Neuronal stem cell (in vitro differentiated cells): Measurements from ENCODE around the gene UMAD1.

Experiments
- DNase-seq: peaks from one replicate; pipeline ENCODE4 v3.0.0-alpha.2; 2013; ENCODE audit warnings: low spot score
- H2AFZ ChIP-seq: one replicate; pipeline ENCODE4 v1.6.1; 2013; ENCODE audit warnings: mild to moderate bottlenecking, low read length, inconsistent platforms
- H2AK5ac ChIP-seq: 2 replicates; pipeline ENCODE4 v1.6.1; 2013; ENCODE audit warnings: low read depth, mild to moderate bottlenecking, inconsistent platforms, low read length, moderate library complexity, mixed read lengths
- H2BK120ac ChIP-seq: 2 replicates; pipeline ENCODE4 v1.6.1; 2013; ENCODE audit warnings: low read depth, mild to moderate bottlenecking, inconsistent platforms, low read length, moderate library complexity, mixed read lengths
- H2BK12ac ChIP-seq: one replicate; pipeline ENCODE4 v1.6.1; 2013; ENCODE audit warnings: low read length, inconsistent platforms
- H2BK15ac ChIP-seq: 2 replicates; pipeline ENCODE4 v1.6.1; 2013; ENCODE audit warnings: mild to moderate bottlenecking, low read length, inconsistent platforms, mixed read lengths
- H2BK5ac ChIP-seq: one replicate; pipeline ENCODE4 v1.6.1; 2013; ENCODE audit warnings: inconsistent platforms, mild to moderate bottlenecking, low read length, moderate library complexity
- H3K14ac ChIP-seq: one replicate; pipeline ENCODE4 v1.6.1; 2013; ENCODE audit warnings: low read length, inconsistent platforms
- H3K18ac ChIP-seq: 2 replicates; pipeline ENCODE4 v1.6.1; 2013; ENCODE audit warnings: low read length, inconsistent platforms
- H3K23ac ChIP-seq: 2 replicates; pipeline ENCODE4 v1.6.1; 2013; ENCODE audit warnings: low read depth, mild to moderate bottlenecking, mixed read lengths, low read length, inconsistent platforms; ENCODE audit not compliant: poor library complexity
- H3K27ac ChIP-seq: replicated peaks from 3 replicates; pipeline ENCODE4 v1.5.1; 2013; ENCODE audit warnings: low read length, inconsistent platforms
- H3K27me3 ChIP-seq, 3 experiments: 2 replicates each; pipeline ENCODE4 v1.6.1; 2013; ENCODE audit warnings: low read length in 3 of 3, mild to moderate bottlenecking in 2 of 3, inconsistent platforms in 1 of 3, low read depth in 1 of 3, mixed read lengths in 1 of 3, moderate library complexity in 1 of 3; ENCODE audit not compliant: control insufficient read depth in 3 of 3, insufficient read depth in 3 of 3
- H3K36me3 ChIP-seq, 2 donors: replicated peaks in 1 of 2; 2 replicates each; pipeline ENCODE4 v1.6.1; 2013; ENCODE audit warnings: low read length in 2 of 2; ENCODE audit not compliant: control insufficient read depth in 2 of 2, insufficient read depth in 2 of 2
- H3K4ac ChIP-seq: 2 replicates; pipeline ENCODE4 v1.6.1; 2013; ENCODE audit warnings: inconsistent platforms, mild to moderate bottlenecking, low read length, moderate library complexity
- H3K4me1 ChIP-seq, 2 donors: 1 replicate in 1 of 2; 2 replicates in 1 of 2; pipeline ENCODE4 v1.6.1; 2013; ENCODE audit warnings: low read length in 2 of 2, low read depth in 1 of 2; ENCODE audit not compliant: control insufficient read depth in 2 of 2, insufficient read depth in 1 of 2
- H3K4me2 ChIP-seq: one replicate; pipeline ENCODE4 v1.6.1; 2013; ENCODE audit warnings: mild to moderate bottlenecking, low read length, inconsistent platforms; ENCODE audit not compliant: insufficient read depth, poor library complexity, severe bottlenecking
- H3K4me3 ChIP-seq, 2 donors: 2 replicates each; pipeline ENCODE4 v1.5.1; 2013; ENCODE audit warnings: low read length in 2 of 2, mild to moderate bottlenecking in 2 of 2, inconsistent platforms in 1 of 2, moderate library complexity in 1 of 2
- H3K79me1 ChIP-seq: one replicate; pipeline ENCODE4 v1.6.1; 2013; ENCODE audit warnings: low read depth, mild to moderate bottlenecking, inconsistent platforms, low read length, moderate library complexity
- H3K9ac ChIP-seq: one replicate; pipeline ENCODE4 v1.6.1; 2013; ENCODE audit warnings: mild to moderate bottlenecking, low read depth, low read length, inconsistent platforms; ENCODE audit not compliant: poor library complexity
- H3K9me3 ChIP-seq, 2 donors: replicated peaks in 1 of 2; 2 replicates each; pipeline versions ENCODE3 to v1.6.1; 2013; ENCODE audit warnings: low read length in 2 of 2, mild to moderate bottlenecking in 2 of 2, inconsistent platforms in 1 of 2, low read depth in 1 of 2, mixed read lengths in 1 of 2, moderate library complexity in 1 of 2; ENCODE audit not compliant: control insufficient read depth in 2 of 2, insufficient read depth in 1 of 2
- H4K8ac ChIP-seq: one replicate; pipeline ENCODE4 v1.6.1; 2013; ENCODE audit warnings: low read depth, mild to moderate bottlenecking, inconsistent platforms, low read length, moderate library complexity
- H4K91ac ChIP-seq: one replicate; pipeline ENCODE4 v1.6.1; 2013; ENCODE audit warnings: low read length, low read depth, mild to moderate bottlenecking, inconsistent platforms; ENCODE audit not compliant: poor library complexity
- WGBS, 2 donors: extraction: QIAGEN DNeasy Blood & Tissue Kit; methylation state at CpG; one replicate each; pipeline ENCODE4 v1.1.7; 2013; ENCODE audit warnings: missing lambda C conversion rate in 2 of 2, mixed read lengths in 1 of 2; ENCODE audit not compliant: insufficient read length in 2 of 2, insufficient replicate concordance in 1 of 2; ENCODE audit errors: extremely low coverage in 2 of 2; 5-methylcytosine and 5-hydroxymethylcytosine counted together

The UMAD1 gene

DNA sequence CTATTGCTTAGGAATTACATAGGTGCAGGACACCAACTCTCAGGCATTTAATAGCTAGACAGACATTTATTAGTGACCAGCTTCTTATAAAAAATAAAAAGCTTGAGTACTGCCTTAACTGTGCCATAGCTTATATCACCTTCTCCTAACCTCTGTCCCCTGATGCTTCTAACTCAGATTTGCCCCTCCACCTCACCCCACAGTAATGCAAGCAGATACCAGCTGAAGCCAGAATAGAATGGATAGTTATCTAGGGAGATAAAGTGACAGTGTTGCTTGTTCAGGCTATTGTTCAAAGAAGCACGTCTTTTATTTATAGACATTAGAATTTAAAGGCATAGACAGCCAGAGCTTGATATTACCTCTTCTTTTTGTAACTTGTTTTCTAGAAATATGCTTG lies 228.5 kb downstream of the UMAD1 start:
- Histone ChIP-seq H3K79me1 (no peaks in the 10 kb centered on the region), H2BK5ac (no peak overlapping the region), H3K4me1 (peaks cover 1 to 11% of the 10 kb centered on the region in 2 donors), H3K27me3 (no peaks in the 10 kb centered on the region), H3K36me3 (no peaks in the 10 kb centered on the region), H2BK120ac (no peak overlapping the region), H3K4me3 (no peak overlapping the region), H2BK15ac (no peak overlapping the region), H3K14ac (no peak overlapping the region), H3K4ac (no peak overlapping the region), H4K8ac (no peak overlapping the region), H3K27ac (no peak overlapping the region), H2AK5ac (no peak overlapping the region), H4K91ac (no peak overlapping the region), H3K9me3 (no peaks in the 10 kb centered on the region), H3K4me2 (no peak overlapping the region), H2BK12ac (no peak overlapping the region), H3K9ac (no peak overlapping the region), H3K23ac (no peak overlapping the region), H2AFZ (peak overlapping the region; percentile 54), H3K18ac (no peak overlapping the region)
- DNase-seq = no peak
- WGBS, 2 donors = no CpG with 5 or more reads among the region's 1 CpG

GRCh38 chr7:7869651-7870050 lies 229.1 kb downstream of the UMAD1 start:
- H3K4ac ChIP-seq = no peak overlapping the region
- no peak overlapping the region for H3K4me2 ChIP-seq
- H2BK12ac ChIP-seq = no peak overlapping the region
- no peak overlapping the region for H4K91ac ChIP-seq
- no peak overlapping the region for H4K8ac ChIP-seq
- no peaks in the 10 kb centered on the region for H3K79me1 ChIP-seq
- no peak overlapping the region for H3K9ac ChIP-seq
- H3K27ac ChIP-seq = no peak overlapping the region
- no peaks in the 10 kb centered on the region for H3K9me3 ChIP-seq
- H2BK5ac ChIP-seq = no peak overlapping the region
- H3K36me3 ChIP-seq = no peaks in the 10 kb centered on the region
- H3K23ac ChIP-seq = no peak overlapping the region
- WGBS, 2 donors = no CpG with 5 or more reads among the region's 3 CpGs
- no peak overlapping the region for H3K18ac ChIP-seq
- no peak overlapping the region for H2AFZ ChIP-seq
- H3K27me3 ChIP-seq = no peaks in the 10 kb centered on the region
- no peak overlapping the region for H2BK15ac ChIP-seq
- DNase-seq = no peak
- no peak overlapping the region for H3K14ac ChIP-seq
- H3K4me1 ChIP-seq = peaks cover 1 to 11% of the 10 kb centered on the region in 2 donors
- no peak overlapping the region for H2BK120ac ChIP-seq
- H3K4me3 ChIP-seq = no peak overlapping the region
- H2AK5ac ChIP-seq = no peak overlapping the region

- Histone ChIP-seq H3K27me3 (no peaks in the 10 kb centered on the region), H3K27ac (no peak overlapping the region), H4K8ac (no peak overlapping the region), H2AK5ac (no peak overlapping the region), H2BK12ac (no peak overlapping the region), H2AFZ (no peak overlapping the region), H3K4me2 (no peak overlapping the region), H3K4me3 (no peak overlapping the region), H3K79me1 (no peaks in the 10 kb centered on the region), H3K23ac (no peak overlapping the region), H3K18ac (no peak overlapping the region), H3K4me1 (peaks cover 1 to 11% of the 10 kb centered on the region in 2 donors), H3K14ac (no peak overlapping the region), H4K91ac (no peak overlapping the region), H3K36me3 (no peaks in the 10 kb centered on the region), H3K9me3 (no peaks in the 10 kb centered on the region), H2BK5ac (no peak overlapping the region), H3K9ac (no peak overlapping the region), H3K4ac (no peak overlapping the region), H2BK120ac (no peak overlapping the region), H2BK15ac (no peak overlapping the region)
- DNase-seq = no peak
- WGBS, 2 donors = no CpG with 5 or more reads among the region's 1 CpG
Observed at GRCh38 chr7:7870555-7870954, 230.0 kb downstream of the UMAD1 start.

- no peaks in the 10 kb centered on the region for H3K36me3 ChIP-seq
- no CpG with 5 or more reads among the region's 1 CpG for WGBS, 2 donors
- no peaks in the 10 kb centered on the region for H3K4me1 ChIP-seq
- no peak overlapping the region for H3K18ac ChIP-seq
- H2AFZ ChIP-seq = no peak overlapping the region
- no peak for DNase-seq
- H3K9ac ChIP-seq = no peak overlapping the region
- no peak overlapping the region for H4K8ac ChIP-seq
- no peak overlapping the region for H2BK120ac ChIP-seq
- H3K4me2 ChIP-seq = no peak overlapping the region
- no peak overlapping the region for H3K27ac ChIP-seq
- H3K9me3 ChIP-seq = no peaks in the 10 kb centered on the region
- H3K4me3 ChIP-seq = no peak overlapping the region
- no peak overlapping the region for H3K23ac ChIP-seq
- no peak overlapping the region for H2BK12ac ChIP-seq
- no peaks in the 10 kb centered on the region for H3K27me3 ChIP-seq
- no peak overlapping the region for H3K14ac ChIP-seq
- H2BK5ac ChIP-seq = no peak overlapping the region
- no peaks in the 10 kb centered on the region for H3K79me1 ChIP-seq
- no peak overlapping the region for H2AK5ac ChIP-seq
- no peak overlapping the region for H4K91ac ChIP-seq
- H3K4ac ChIP-seq = no peak overlapping the region
- H2BK15ac ChIP-seq = no peak overlapping the region
Observed at GRCh38 chr7:7876419-7876818, 235.9 kb downstream of the UMAD1 start.
